ENCODE results near the gene CD5L.

Gene CD5L

DNA sequence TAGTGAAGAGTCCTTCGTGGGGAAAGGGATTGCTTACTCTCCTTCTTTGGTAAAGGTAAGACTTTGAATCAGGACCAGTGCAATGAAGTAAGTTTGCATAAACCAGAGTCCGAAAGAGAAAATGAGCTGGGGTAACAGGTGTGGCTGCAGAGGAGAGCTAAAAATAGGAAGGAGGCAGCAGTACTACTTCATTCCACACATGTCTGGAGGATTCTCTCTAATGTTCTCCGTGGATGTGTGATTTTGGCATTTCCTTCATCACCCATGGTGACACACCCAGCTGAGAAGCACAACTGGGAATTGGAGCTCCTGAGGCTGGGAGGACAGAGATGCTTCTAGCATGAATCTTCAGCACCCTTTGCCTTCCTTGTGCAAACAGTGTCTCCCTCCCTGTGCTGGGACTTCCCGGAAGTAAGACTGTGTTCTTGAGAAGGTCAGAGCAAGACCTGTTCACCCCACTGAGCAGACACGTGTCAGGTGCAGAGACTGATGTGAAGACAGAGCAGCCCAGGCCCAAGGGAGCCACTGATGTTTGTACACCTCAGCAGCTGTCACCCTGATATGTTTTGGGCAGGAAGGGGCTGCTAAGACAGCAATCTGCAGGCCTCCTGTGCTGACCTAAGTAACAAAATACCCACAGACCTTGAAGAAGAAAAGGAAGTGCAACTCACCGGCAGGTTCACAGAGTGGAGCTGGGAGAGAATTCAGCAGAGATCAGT is 35.0 kb downstream of the CD5L start:
- no peak for DNase-seq

DNA sequence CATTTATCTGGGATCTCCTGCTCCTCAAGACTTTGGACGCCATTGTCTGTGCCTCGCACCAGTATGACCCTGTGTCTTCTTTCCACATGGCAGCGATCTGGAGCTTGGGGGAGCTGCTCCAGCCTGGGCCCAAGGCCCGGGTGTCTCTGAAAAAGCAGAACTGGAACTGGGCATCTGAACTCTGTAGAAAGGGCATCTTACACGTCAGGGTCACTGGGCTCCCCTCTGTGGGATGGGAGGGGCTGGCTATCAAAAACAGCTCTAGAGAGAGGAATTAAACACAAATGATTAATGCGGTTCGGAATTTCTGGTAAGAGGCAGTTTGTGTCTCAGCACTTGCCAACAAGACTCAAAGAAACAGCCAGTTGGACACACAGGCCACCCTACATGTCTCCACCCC is 37.8 kb downstream of the CD5L start:
- DNase-seq = no peak

- DNase-seq = no peak
Measured at GRCh38 chr1:157799996-157800395, 41.6 kb downstream of the CD5L start.

DNA sequence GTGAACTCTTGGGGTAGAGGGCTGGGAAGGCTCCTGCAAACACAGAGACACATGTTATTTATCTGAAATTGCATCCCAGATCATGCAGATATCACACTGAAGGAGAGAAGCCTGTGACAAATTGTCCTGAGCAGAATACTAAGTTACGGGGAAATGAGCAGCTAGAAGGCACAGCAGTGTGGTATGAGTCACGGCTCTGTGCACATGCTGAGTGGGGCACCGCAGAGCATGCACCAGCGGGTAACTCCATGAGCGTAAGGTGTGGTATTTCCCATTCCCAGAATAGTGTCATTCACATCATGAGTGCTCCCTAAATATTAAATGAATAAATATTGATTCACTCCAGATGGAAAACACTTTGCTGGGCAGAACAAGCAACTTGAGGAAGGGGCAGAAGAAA is 43.4 kb downstream of the CD5L start:
- no peak for DNase-seq

DNA sequence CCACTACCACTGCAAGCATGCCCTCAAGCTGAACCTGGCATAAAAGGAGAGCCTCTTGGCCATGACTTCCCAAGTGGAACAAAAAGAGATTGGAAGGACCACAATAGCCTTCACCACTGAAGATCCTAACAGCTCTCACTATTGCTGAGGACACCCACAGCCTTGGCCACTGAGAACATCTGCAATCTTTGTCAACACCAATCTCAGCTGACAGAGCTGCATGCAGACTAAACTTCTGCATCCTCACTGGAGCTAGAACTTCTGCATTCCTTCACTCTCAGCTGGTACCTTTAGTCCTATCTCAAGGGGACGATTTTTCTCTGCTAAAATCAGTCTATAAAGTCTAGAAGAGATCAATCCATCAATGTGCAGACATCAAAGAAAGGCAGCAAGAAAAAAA is 56.4 kb downstream of the CD5L start:
- DNase-seq = no peak

DNA sequence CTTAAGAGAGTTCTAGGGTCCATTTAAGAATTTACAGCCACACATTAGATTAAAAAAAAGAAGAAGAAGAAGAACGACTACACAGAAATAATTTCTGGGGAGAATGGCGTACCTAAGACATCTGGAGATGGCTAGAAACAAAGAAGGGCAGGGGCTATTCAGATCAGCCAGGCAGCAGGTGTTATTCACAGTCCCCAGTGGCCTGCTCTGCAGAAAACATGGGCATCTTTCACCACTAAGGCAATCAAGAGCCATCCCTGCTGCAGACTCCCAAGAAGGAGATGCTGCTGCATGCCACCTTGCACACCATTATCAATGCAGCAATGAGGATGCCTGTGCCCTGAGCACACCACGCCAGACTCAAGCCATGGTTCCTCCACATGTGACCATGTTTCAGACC is 56.8 kb downstream of the CD5L start:
- DNase-seq = no peak

DNA sequence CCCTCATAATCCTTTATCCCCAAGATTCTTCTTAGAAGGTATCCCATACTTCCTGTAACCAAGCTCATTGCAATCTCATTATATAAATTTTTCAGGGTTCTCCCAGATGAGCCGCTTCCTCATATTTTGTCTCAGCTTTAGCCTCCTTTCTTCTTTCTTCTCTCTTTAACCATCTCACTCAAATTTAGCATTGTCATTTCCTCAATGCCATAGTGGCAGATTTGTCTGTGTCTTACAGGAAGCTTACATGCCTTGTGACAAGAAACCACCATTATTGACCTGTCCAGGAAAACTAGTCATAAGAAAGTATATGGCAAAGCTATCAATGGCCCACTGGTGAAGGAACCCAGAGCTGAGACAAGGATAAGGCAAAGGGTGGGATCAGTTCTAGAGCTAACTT is 58.7 kb downstream of the CD5L start:
- DNase-seq = no peak

DNA sequence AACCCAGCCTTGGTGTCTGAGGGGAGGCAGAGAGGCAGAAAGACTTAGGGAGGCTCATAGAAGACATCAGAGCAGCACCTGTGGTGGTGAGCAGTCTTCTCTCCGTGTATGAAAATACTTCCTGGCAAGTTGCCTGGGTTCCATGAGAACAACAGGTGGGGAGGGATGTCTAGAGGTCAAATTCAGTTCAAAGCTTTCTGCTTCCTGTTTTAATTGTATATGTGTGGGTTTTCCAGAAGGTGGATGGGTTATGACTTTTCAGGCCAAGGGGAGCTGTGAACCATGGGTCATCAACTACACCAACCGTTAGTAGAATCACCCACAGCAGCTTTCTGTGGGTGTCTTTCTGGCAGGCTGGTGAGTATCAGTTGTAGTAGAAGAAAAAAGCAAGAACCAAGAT is 60.6 kb downstream of the CD5L start:
- no peak for DNase-seq

Data from activated CD4-positive, CD25-positive, alpha-beta regulatory T cell treated with anti-CD3 and anti-CD28 coated beads, Interleukin-2, amount 50 U/mL, for 72 hours (primary cell).